HEK293T (cell line): ENCODE results near the gene LARGE1.

ENCODE experiments used
- BHLHE40 ChIP-seq: fragments of 450-650 bp; IDR thresholded peaks from 2 replicates; pipeline ENCODE4 v1.6.1; 2016; ENCODE audit warnings: mild to moderate bottlenecking, moderate library complexity, borderline replicate concordance
- ELF4 ChIP-seq: fragments of 450-650 bp; IDR thresholded peaks from 2 replicates; pipeline ENCODE4 v1.6.1; 2017; ENCODE audit warnings: antibody characterized with exemption
- FOXA1 ChIP-seq: fragments of 450-650 bp; IDR thresholded peaks from 2 replicates; pipeline ENCODE4 v1.6.1; 2016; ENCODE audit warnings: mild to moderate bottlenecking
- LEF1 ChIP-seq: fragments of 450-650 bp; IDR thresholded peaks from 2 replicates; pipeline ENCODE4 v1.6.1; 2017; ENCODE audit warnings: mild to moderate bottlenecking, borderline replicate concordance
- SUZ12 ChIP-seq: fragments of 450-650 bp; IDR thresholded peaks from 2 replicates; pipeline ENCODE4 v1.6.1; 2016; ENCODE audit warnings: mild to moderate bottlenecking
- ZNF384 ChIP-seq: fragments of 450-650 bp; IDR thresholded peaks from 2 replicates; pipeline ENCODE4 v1.6.1; 2016

DNA sequence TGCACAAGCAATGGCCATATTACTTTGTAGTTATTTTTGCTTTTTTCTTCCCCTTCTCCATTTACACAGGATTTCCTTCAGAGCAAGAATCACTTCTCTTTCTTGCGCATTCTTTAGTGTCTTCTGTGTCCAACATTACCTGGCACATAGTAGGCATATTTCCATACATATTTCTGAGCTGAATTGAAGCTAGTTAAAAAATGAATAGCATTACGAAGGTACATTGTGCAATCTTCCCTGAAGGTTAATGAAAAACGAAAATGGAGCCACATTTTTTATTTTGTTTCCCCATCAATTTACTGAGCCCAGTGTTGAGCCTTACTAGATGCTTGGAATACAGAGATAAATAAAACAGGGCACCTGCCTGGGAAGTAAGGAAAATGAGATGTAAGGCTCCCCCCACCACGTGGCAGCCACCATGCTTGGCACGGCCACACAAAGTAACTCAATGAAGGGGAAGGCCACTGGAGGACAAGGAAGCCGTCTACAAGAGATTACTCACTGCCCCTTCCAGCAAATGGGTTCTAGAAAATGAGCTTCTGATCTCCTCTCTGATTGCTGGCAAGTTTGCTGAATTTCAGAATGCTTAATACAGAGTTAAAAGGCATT, 381.9 kb downstream of the LARGE1 start:
- TF ChIP-seq ZNF384 (no peak), SUZ12 (no peak), LEF1 (no peak), BHLHE40 (no peak), FOXA1 (no peak), ELF4 (no peak)
